Activated T-cell treated with anti-CD3 and anti-CD28 coated beads, Interleukin-2, amount 50 U/mL, for 4 hours (primary cell): ENCODE data around the gene CCDC78. TPM values are rescaled to one million over a fixed set of nuclear protein-coding genes. Genes with fewer than 3 reads are reported as not detected.

Source experiments
- ATAC-seq, 2 donors: fragments of 200-7000 bp; cut with Tn5 transposase; one replicate each; pipeline ENCODE4 v1.10.0; 2021
- DNase-seq: peaks from one replicate; pipeline ENCODE4 v3.0.0-alpha.2; 2020
- H3K27me3 Mint-ChIP-seq: one replicate; pipeline ENCODE4 v1.8.0; 2021; ENCODE audit warnings: low read depth, mixed read lengths
- H3K36me3 Mint-ChIP-seq: one replicate; pipeline ENCODE4 v1.8.0; 2022; ENCODE audit warnings: mixed read lengths; ENCODE audit not compliant: insufficient read depth
- H3K4me1 Mint-ChIP-seq: one replicate; pipeline ENCODE4 v1.8.0; 2021; ENCODE audit warnings: low read depth, mixed read lengths
- H3K4me3 Mint-ChIP-seq: one replicate; pipeline ENCODE4 v1.8.0; 2021; ENCODE audit warnings: mild to moderate bottlenecking, moderate library complexity, mixed read lengths
- H3K9me3 Mint-ChIP-seq: one replicate; pipeline ENCODE4 v1.8.0; 2021; ENCODE audit warnings: mixed read lengths
- total RNA-seq, 3 donors: library from RNA; stranded (reverse); gene quantifications; one replicate each; pipeline ENCODE4 v1.2.1, GENCODE V29; 2021

CCDC78 gene
- total RNA-seq, 3 donors from 2014 or later: 5.4 to 9.1 (median 7.0) TPM

DNA sequence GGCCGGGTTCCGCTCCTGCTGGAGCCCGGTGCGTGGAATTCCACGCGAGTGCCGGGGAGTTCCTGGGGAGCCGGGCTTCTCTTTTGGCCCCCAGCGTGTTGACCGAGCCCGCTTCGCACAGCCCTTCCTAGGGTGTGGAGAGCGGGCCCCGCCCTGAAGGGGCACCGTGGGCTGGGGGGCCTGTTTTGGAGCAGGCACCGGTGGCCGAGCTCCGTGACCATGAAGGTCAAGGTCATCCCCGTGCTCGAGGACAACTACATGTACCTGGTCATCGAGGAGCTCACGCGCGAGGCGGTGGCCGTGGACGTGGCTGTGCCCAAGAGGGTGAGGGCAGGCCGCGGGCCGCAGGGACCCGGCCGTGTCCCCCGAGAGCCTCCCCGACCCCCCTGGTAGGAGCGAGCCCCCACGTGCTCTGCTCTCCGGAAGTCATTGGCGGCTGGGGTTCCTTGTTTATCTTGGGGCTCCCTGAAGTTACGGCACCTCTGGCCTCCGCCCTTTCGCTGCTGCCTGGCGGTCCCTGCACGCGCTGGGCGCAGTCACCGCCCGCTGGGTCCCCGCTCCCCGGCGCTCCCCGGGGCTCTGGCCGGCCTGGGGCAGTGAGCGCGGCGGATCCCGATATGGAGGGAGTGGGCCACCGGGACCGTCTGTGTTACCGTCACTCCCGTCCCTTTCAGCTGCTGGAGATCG, 1.2 kb upstream of the CCDC78 start:
- no peaks in the 10 kb centered on the region for H3K27me3 Mint-ChIP-seq
- H3K4me3 Mint-ChIP-seq: peak overlapping the region; percentile 29
- peaks cover 8% of the 10 kb centered on the region for H3K4me1 Mint-ChIP-seq
- no peak for DNase-seq
- ATAC-seq: peak; percentile 18 to 32
- no peaks in the 10 kb centered on the region for H3K9me3 Mint-ChIP-seq
- H3K36me3 Mint-ChIP-seq: no peaks in the 10 kb centered on the region

DNA sequence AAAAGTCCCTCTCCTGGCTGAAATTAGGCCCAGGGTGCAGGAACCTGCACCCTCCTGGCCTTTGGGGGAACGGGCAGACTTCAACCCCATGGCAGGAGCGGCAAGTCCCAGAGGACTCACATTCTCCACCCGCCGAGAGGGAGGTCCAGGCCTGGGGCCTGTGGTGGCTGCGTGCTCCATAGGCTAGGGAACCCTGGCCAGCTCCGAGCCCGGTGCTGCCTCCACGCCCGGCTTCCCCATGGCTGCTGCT, 130 bp downstream of the CCDC78 start:
- H3K36me3 Mint-ChIP-seq: no peaks in the 10 kb centered on the region
- no peaks in the 10 kb centered on the region for H3K9me3 Mint-ChIP-seq
- peaks cover 10% of the 10 kb centered on the region for H3K4me1 Mint-ChIP-seq
- H3K4me3 Mint-ChIP-seq: peak overlapping the region; percentile 72
- no peaks in the 10 kb centered on the region for H3K27me3 Mint-ChIP-seq
- no peak for DNase-seq
- ATAC-seq: no peak

DNA sequence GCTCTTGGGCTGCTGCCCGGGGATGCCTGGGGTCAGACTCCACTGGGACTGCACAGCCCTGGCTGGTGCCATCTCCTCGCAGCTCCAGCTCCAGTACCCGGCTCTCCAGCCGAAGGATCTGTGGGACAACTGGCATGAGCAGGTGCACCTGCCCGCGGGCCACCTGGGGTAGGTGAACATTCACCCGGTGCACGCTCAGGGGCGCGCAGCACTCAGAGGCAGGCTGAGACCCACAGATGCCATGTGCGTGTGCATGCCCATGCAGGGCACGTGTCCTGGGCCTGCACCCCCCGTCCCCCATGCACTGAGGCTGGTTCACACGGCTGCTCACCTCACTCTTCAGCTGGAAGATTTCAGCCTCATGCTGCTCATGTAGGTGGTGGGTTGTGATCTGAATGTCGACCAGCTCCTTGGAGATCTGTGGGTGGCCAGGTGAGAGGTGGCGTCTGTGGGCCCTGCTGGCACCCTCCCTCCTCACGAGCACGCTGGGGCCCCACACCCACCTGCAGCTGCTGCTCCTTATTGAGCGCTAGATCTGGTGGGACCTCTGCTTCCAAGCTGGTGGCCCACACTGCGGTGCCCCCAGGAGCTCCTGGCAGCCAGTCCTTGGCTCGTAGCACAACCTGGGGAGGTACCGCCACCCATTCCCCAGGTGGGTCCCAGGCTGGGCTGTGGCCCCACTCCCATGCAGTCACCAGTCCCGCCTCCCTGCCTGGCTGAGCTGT, 618 bp downstream of the CCDC78 start:
- H3K27me3 Mint-ChIP-seq: no peaks in the 10 kb centered on the region
- ATAC-seq: no peak
- H3K4me1 Mint-ChIP-seq: peaks cover 10% of the 10 kb centered on the region
- no peaks in the 10 kb centered on the region for H3K9me3 Mint-ChIP-seq
- H3K4me3 Mint-ChIP-seq: peak overlapping the region; percentile 13
- no peaks in the 10 kb centered on the region for H3K36me3 Mint-ChIP-seq
- DNase-seq: no peak

DNA sequence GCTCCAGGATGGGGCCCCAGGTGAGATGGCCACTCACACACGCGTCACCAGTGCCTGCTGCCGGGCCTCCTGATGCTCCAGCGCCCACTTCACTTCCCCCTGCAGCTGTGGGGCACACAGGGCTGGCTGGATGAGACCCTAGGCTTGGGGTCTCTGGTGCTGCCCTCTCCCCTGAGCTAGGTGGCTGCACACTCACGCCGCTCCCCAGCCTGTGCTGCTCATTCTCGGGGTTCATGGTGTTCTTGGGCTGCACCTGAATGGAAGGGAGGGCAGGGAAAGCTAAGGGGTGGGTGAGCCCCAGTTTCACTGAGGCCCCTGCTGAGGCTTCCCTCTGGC, 1.2 kb downstream of the CCDC78 start:
- Mint-ChIP-seq H3K4me3 (no peak overlapping the region), H3K36me3 (no peaks in the 10 kb centered on the region), H3K4me1 (peaks cover 13% of the 10 kb centered on the region), H3K27me3 (no peaks in the 10 kb centered on the region), H3K9me3 (no peaks in the 10 kb centered on the region)
- ATAC-seq (no peak), DNase-seq (no peak)

- no peaks in the 10 kb centered on the region for H3K9me3 Mint-ChIP-seq
- no peaks in the 10 kb centered on the region for H3K27me3 Mint-ChIP-seq
- H3K4me3 Mint-ChIP-seq: no peak overlapping the region
- H3K4me1 Mint-ChIP-seq: peaks cover 16% of the 10 kb centered on the region
- H3K36me3 Mint-ChIP-seq: no peaks in the 10 kb centered on the region
- no peak for DNase-seq
- no peak for ATAC-seq
Measured at GRCh38 chr16:724188-725040, 1.8 kb downstream of the CCDC78 start.

GRCh38 chr16:723695-724094, 2.5 kb downstream of the CCDC78 start:
- no peak overlapping the region for H3K4me3 Mint-ChIP-seq
- H3K36me3 Mint-ChIP-seq: no peaks in the 10 kb centered on the region
- DNase-seq (no peak), ATAC-seq (no peak)
- no peaks in the 10 kb centered on the region for H3K9me3 Mint-ChIP-seq
- no peaks in the 10 kb centered on the region for H3K27me3 Mint-ChIP-seq
- H3K4me1 Mint-ChIP-seq: peaks cover 19% of the 10 kb centered on the region

- no peak overlapping the region for H3K4me3 Mint-ChIP-seq
- H3K36me3 Mint-ChIP-seq: no peaks in the 10 kb centered on the region
- DNase-seq (no peak), ATAC-seq (no peak)
- H3K9me3 Mint-ChIP-seq: no peaks in the 10 kb centered on the region
- peaks cover 19% of the 10 kb centered on the region for H3K4me1 Mint-ChIP-seq
- no peaks in the 10 kb centered on the region for H3K27me3 Mint-ChIP-seq
Measured at GRCh38 chr16:722835-723633, 3.2 kb downstream of the CCDC78 start.

DNA sequence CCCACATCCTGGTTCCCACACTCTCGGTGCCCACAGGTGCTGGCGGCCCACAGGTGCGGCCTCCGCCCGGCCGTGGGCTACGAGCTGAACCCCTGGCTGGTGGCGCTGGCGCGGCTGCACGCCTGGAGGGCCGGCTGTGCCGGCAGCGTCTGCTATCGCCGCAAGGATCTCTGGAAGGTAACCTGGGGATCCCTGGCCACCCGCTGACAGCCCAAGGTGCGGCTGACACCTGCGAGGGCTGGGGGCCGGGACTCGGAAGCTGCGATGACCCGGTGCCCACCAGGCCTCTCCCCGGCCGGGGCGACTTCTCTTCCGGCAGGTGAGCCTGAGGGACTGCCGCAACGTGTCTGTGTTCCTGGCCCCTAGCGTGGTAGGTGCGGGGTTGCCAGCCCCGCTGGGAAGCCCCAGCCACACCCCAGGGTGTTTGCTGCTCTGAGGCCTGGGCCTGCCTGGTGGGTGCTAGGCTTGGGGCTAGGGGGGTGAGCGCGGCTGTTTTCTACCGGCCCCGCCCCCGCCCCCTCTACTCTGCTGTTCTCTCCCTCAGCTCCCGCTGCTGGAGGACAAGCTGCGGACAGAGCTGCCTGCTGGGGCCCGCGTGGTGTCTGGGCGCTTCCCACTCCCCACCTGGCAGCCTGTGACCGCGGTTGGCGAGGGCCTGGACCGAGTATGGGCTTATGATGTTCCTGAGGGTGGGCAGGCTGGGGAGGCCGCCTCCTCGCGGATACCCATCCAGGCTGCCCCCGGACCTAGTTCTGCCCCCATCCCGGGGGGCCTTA, 4.3 kb downstream of the CCDC78 start:
- H3K4me3 Mint-ChIP-seq: peak overlapping the region; percentile 69
- ATAC-seq (no peak), DNase-seq (no peak)
- H3K9me3 Mint-ChIP-seq: no peaks in the 10 kb centered on the region
- no peaks in the 10 kb centered on the region for H3K27me3 Mint-ChIP-seq
- H3K4me1 Mint-ChIP-seq: peaks cover 19% of the 10 kb centered on the region
- H3K36me3 Mint-ChIP-seq: no peaks in the 10 kb centered on the region

- Mint-ChIP-seq H3K36me3 (no peaks in the 10 kb centered on the region), H3K4me3 (peak within 1 kb of the TSS; percentile 81), H3K9me3 (no peaks in the 10 kb centered on the region), H3K27me3 (peaks cover 4% of the 10 kb centered on the region), H3K4me1 (peaks cover 15% of the 10 kb centered on the region)
- ATAC-seq (peak; percentile 69 to 71), DNase-seq (peak; percentile 50)
Measured at GRCh38 chr16:720990-721764, 5.1 kb downstream of the CCDC78 start, which contains the start of gene ANTKMT. Gene ANTKMT, plus strand, starts transcription at chr16:721146. Its CDS starts 129 bp downstream, at chr16:721275.

DNA sequence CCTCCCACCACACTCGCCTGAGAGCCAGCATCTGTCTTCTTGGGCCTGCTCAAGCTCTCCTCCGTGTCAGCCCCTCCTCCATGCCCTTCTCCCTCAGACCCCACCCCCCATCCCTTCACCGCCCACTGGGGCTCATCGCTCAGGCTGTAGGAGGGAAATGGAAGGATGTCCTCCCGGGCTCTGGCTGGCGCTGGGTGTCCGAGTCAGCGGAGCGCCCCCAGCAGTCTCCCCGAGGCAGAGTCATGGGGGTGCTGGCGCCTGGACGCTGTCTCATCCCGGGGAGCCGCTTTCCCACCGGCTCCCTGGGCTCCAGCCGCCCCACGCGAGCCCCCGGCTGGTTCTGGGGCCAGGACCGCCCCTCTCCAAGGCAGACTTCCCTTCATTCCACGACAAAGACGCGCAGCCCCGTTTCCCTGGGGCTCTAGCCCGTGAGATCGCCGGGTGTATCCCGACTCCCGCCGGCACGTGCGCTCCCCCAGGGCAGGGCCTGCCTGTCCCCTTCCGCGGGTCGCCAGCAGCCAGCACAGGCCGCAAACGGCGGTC, 5.7 kb downstream of the CCDC78 start:
- Mint-ChIP-seq H3K36me3 (no peaks in the 10 kb centered on the region), H3K4me1 (peaks cover 15% of the 10 kb centered on the region), H3K4me3 (peak overlapping the region; percentile 81), H3K9me3 (no peaks in the 10 kb centered on the region), H3K27me3 (peaks cover 4% of the 10 kb centered on the region)
- peak; percentile 25 for DNase-seq
- peak; percentile 15 to 25 for ATAC-seq

DNA sequence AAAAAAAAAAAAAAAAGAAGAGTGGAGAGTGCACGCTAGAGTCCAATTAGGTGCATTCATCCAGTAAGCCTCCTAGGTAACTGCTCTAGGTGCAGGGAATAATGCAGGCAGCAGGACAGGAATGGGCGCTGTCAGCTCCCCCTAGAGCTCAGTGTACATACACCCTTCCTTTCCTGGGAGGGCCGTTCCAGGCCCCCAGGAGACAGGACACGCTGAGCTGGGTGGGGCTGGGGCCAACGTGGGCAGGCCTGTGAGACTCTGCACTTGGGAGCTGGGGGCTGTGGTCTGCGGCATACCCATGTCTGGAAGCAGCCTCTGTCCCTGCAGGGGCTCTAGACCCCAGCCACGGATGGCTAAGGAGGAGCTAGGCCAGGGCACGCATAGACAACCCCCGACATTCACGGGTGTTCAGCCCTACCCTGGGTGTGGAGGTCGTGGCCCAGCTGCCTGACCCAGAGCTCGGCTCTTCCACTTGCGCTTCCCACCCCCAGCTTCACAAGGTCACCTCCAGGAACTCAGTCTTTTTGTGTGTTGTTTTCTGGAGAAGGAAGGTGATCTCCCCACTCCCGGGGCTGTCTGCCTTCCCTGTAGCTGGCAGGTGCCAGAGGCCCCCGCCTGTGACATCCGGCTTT, 6.3 kb downstream of the CCDC78 start:
- no peak for DNase-seq
- no peak for ATAC-seq
- Mint-ChIP-seq H3K4me3 (peak overlapping the region; percentile 81), H3K9me3 (no peaks in the 10 kb centered on the region), H3K27me3 (peaks cover 4% of the 10 kb centered on the region), H3K36me3 (no peaks in the 10 kb centered on the region), H3K4me1 (peaks cover 15% of the 10 kb centered on the region)

- ATAC-seq (no peak), DNase-seq (no peak)
- Mint-ChIP-seq H3K4me3 (peak overlapping the region; percentile 81), H3K4me1 (peaks cover 15% of the 10 kb centered on the region), H3K9me3 (no peaks in the 10 kb centered on the region), H3K36me3 (no peaks in the 10 kb centered on the region), H3K27me3 (peaks cover 7% of the 10 kb centered on the region)
Measured at GRCh38 chr16:718922-719321, 7.3 kb downstream of the CCDC78 start.
